ENCODE results near the gene CPED1.
"Not testable (repeated sequence)": the region's sequence is repeated elsewhere in the genome, so short reads cannot be mapped to it uniquely, and the experiment has no call there.

Gene CPED1

GRCh38 chr7:121119047-121119446 is 130.5 kb downstream of the CPED1 start:
- no peaks in the 10 kb centered on the region for H3K36me3 ChIP-seq (ENCODE audit: insufficient read depth, low read length)
- no peak overlapping the region for H2AFZ ChIP-seq (ENCODE audit: low read length, unreplicated experiment)
- peaks cover 6% of the 10 kb centered on the region for H3K4me1 ChIP-seq (ENCODE audit: control insufficient read depth, insufficient read depth, low read length, unreplicated experiment)
- H3K4me3 ChIP-seq (ENCODE audit: low read depth, low read length) = no peak overlapping the region
- no peak overlapping the region for H3K27ac ChIP-seq (ENCODE audit: low read depth, low read length)
- H3K79me2 ChIP-seq (ENCODE audit: control insufficient read depth, insufficient read depth, low read length, unreplicated experiment) = no peaks in the 10 kb centered on the region
- no peaks in the 10 kb centered on the region for H3K27me3 ChIP-seq (ENCODE audit: insufficient read depth, low read length)

GRCh38 chr7:121123032-121123431 is 134.5 kb downstream of the CPED1 start:
- Histone ChIP-seq H3K4me1 (ENCODE audit: control insufficient read depth, insufficient read depth, low read length, unreplicated experiment) (no peaks in the 10 kb centered on the region), H3K36me3 (ENCODE audit: insufficient read depth, low read length) (no peaks in the 10 kb centered on the region), H3K79me2 (ENCODE audit: control insufficient read depth, insufficient read depth, low read length, unreplicated experiment) (no peaks in the 10 kb centered on the region), H3K27ac (ENCODE audit: low read depth, low read length) (no peak overlapping the region), H2AFZ (ENCODE audit: low read length, unreplicated experiment) (no peak overlapping the region), H3K27me3 (ENCODE audit: insufficient read depth, low read length) (no peaks in the 10 kb centered on the region), H3K4me3 (ENCODE audit: low read depth, low read length) (no peak overlapping the region)

- H3K27me3 ChIP-seq (ENCODE audit: insufficient read depth, low read length); H3K79me2 ChIP-seq (ENCODE audit: control insufficient read depth, insufficient read depth, low read length, unreplicated experiment); H3K4me1 ChIP-seq (ENCODE audit: control insufficient read depth, insufficient read depth, low read length, unreplicated experiment); H3K4me3 ChIP-seq (ENCODE audit: low read depth, low read length); H2AFZ ChIP-seq (ENCODE audit: low read length, unreplicated experiment); H3K27ac ChIP-seq (ENCODE audit: low read depth, low read length); H3K36me3 ChIP-seq (ENCODE audit: insufficient read depth, low read length): not testable (repeated sequence)
Measured at GRCh38 chr7:121125454-121125853, 136.9 kb downstream of the CPED1 start.

GRCh38 chr7:121126201-121126600 is 137.7 kb downstream of the CPED1 start:
- no peaks in the 10 kb centered on the region for H3K79me2 ChIP-seq (ENCODE audit: control insufficient read depth, insufficient read depth, low read length, unreplicated experiment)
- no peak overlapping the region for H3K4me3 ChIP-seq (ENCODE audit: low read depth, low read length)
- no peaks in the 10 kb centered on the region for H3K4me1 ChIP-seq (ENCODE audit: control insufficient read depth, insufficient read depth, low read length, unreplicated experiment)
- H3K36me3 ChIP-seq (ENCODE audit: insufficient read depth, low read length) = no peaks in the 10 kb centered on the region
- no peak overlapping the region for H2AFZ ChIP-seq (ENCODE audit: low read length, unreplicated experiment)
- H3K27me3 ChIP-seq (ENCODE audit: insufficient read depth, low read length) = no peaks in the 10 kb centered on the region
- H3K27ac ChIP-seq (ENCODE audit: low read depth, low read length) = no peak overlapping the region

- no peaks in the 10 kb centered on the region for H3K79me2 ChIP-seq (ENCODE audit: control insufficient read depth, insufficient read depth, low read length, unreplicated experiment)
- no peaks in the 10 kb centered on the region for H3K36me3 ChIP-seq (ENCODE audit: insufficient read depth, low read length)
- H3K4me1 ChIP-seq (ENCODE audit: control insufficient read depth, insufficient read depth, low read length, unreplicated experiment) = no peaks in the 10 kb centered on the region
- no peak overlapping the region for H3K4me3 ChIP-seq (ENCODE audit: low read depth, low read length)
- H2AFZ ChIP-seq (ENCODE audit: low read length, unreplicated experiment) = no peak overlapping the region
- no peak overlapping the region for H3K27ac ChIP-seq (ENCODE audit: low read depth, low read length)
- no peaks in the 10 kb centered on the region for H3K27me3 ChIP-seq (ENCODE audit: insufficient read depth, low read length)
Measured at GRCh38 chr7:121126801-121127534, 138.5 kb downstream of the CPED1 start.

GRCh38 chr7:121132940-121133339 is 144.4 kb downstream of the CPED1 start:
- Histone ChIP-seq H2AFZ (ENCODE audit: low read length, unreplicated experiment) (no peak overlapping the region), H3K4me1 (ENCODE audit: control insufficient read depth, insufficient read depth, low read length, unreplicated experiment) (no peaks in the 10 kb centered on the region)

GRCh38 chr7:121133444-121133843 is 144.9 kb downstream of the CPED1 start:
- no peaks in the 10 kb centered on the region for H3K79me2 ChIP-seq (ENCODE audit: control insufficient read depth, insufficient read depth, low read length, unreplicated experiment)
- H3K27me3 ChIP-seq (ENCODE audit: insufficient read depth, low read length) = no peaks in the 10 kb centered on the region
- no peak overlapping the region for H3K27ac ChIP-seq (ENCODE audit: low read depth, low read length)
- H2AFZ ChIP-seq (ENCODE audit: low read length, unreplicated experiment) = no peak overlapping the region
- no peak overlapping the region for H3K4me3 ChIP-seq (ENCODE audit: low read depth, low read length)
- no peaks in the 10 kb centered on the region for H3K36me3 ChIP-seq (ENCODE audit: insufficient read depth, low read length)
- no peaks in the 10 kb centered on the region for H3K4me1 ChIP-seq (ENCODE audit: control insufficient read depth, insufficient read depth, low read length, unreplicated experiment)

More at GRCh38 chr7:121132940-121133339, 144.4 kb downstream of the CPED1 start:
- Histone ChIP-seq H3K27ac (ENCODE audit: low read depth, low read length) (no peak overlapping the region), H3K36me3 (ENCODE audit: insufficient read depth, low read length) (no peaks in the 10 kb centered on the region), H3K27me3 (ENCODE audit: insufficient read depth, low read length) (no peaks in the 10 kb centered on the region), H3K79me2 (ENCODE audit: control insufficient read depth, insufficient read depth, low read length, unreplicated experiment) (no peaks in the 10 kb centered on the region), H3K4me3 (ENCODE audit: low read depth, low read length) (no peak overlapping the region)

- no peaks in the 10 kb centered on the region for H3K36me3 ChIP-seq (ENCODE audit: insufficient read depth, low read length)
- no peak overlapping the region for H2AFZ ChIP-seq (ENCODE audit: low read length, unreplicated experiment)
- H3K4me3 ChIP-seq (ENCODE audit: low read depth, low read length) = no peak overlapping the region
- H3K27ac ChIP-seq (ENCODE audit: low read depth, low read length) = no peak overlapping the region
- H3K27me3 ChIP-seq (ENCODE audit: insufficient read depth, low read length) = no peaks in the 10 kb centered on the region
- H3K79me2 ChIP-seq (ENCODE audit: control insufficient read depth, insufficient read depth, low read length, unreplicated experiment) = no peaks in the 10 kb centered on the region
- no peaks in the 10 kb centered on the region for H3K4me1 ChIP-seq (ENCODE audit: control insufficient read depth, insufficient read depth, low read length, unreplicated experiment)
Measured at GRCh38 chr7:121137580-121137979, 149.1 kb downstream of the CPED1 start.

- Histone ChIP-seq H3K4me3 (ENCODE audit: low read depth, low read length) (no peak overlapping the region), H3K27ac (ENCODE audit: low read depth, low read length) (no peak overlapping the region), H2AFZ (ENCODE audit: low read length, unreplicated experiment) (no peak overlapping the region)
Measured at GRCh38 chr7:121138262-121138933, 149.9 kb downstream of the CPED1 start.

GRCh38 chr7:121139427-121139826 is 150.9 kb downstream of the CPED1 start:
- Histone ChIP-seq H3K27me3 (ENCODE audit: insufficient read depth, low read length) (no peaks in the 10 kb centered on the region), H3K79me2 (ENCODE audit: control insufficient read depth, insufficient read depth, low read length, unreplicated experiment) (no peaks in the 10 kb centered on the region), H3K4me3 (ENCODE audit: low read depth, low read length) (no peak overlapping the region), H3K4me1 (ENCODE audit: control insufficient read depth, insufficient read depth, low read length, unreplicated experiment) (no peaks in the 10 kb centered on the region), H2AFZ (ENCODE audit: low read length, unreplicated experiment) (no peak overlapping the region), H3K27ac (ENCODE audit: low read depth, low read length) (no peak overlapping the region), H3K36me3 (ENCODE audit: insufficient read depth, low read length) (no peaks in the 10 kb centered on the region; the same call in 1 of the 2 replicates)

More at GRCh38 chr7:121138262-121138933, 149.9 kb downstream of the CPED1 start:
- H3K27me3 ChIP-seq (ENCODE audit: insufficient read depth, low read length) = no peaks in the 10 kb centered on the region
- no peaks in the 10 kb centered on the region for H3K36me3 ChIP-seq (ENCODE audit: insufficient read depth, low read length)
- H3K4me1 ChIP-seq (ENCODE audit: control insufficient read depth, insufficient read depth, low read length, unreplicated experiment) = no peaks in the 10 kb centered on the region
- no peaks in the 10 kb centered on the region for H3K79me2 ChIP-seq (ENCODE audit: control insufficient read depth, insufficient read depth, low read length, unreplicated experiment)

- Histone ChIP-seq H3K27ac (ENCODE audit: low read depth, low read length) (no peak overlapping the region), H3K27me3 (ENCODE audit: insufficient read depth, low read length) (no peaks in the 10 kb centered on the region), H3K4me3 (ENCODE audit: low read depth, low read length) (no peak overlapping the region), H3K4me1 (ENCODE audit: control insufficient read depth, insufficient read depth, low read length, unreplicated experiment) (no peaks in the 10 kb centered on the region), H3K36me3 (ENCODE audit: insufficient read depth, low read length) (no peaks in the 10 kb centered on the region; the same call in 1 of the 2 replicates), H2AFZ (ENCODE audit: low read length, unreplicated experiment) (no peak overlapping the region), H3K79me2 (ENCODE audit: control insufficient read depth, insufficient read depth, low read length, unreplicated experiment) (no peaks in the 10 kb centered on the region)
Measured at GRCh38 chr7:121140790-121141189, 152.3 kb downstream of the CPED1 start.

Measured in ACC112 (cell line).